NCI-H2081 (cell line): ENCODE results near the gene MYO18B.

ENCODE experiments used
- DNase-seq, 2 experiments: peaks; one replicate each; lab custom pipeline; 2025; lab: John Stamatoyannopoulos, UW

The MYO18B gene

DNA sequence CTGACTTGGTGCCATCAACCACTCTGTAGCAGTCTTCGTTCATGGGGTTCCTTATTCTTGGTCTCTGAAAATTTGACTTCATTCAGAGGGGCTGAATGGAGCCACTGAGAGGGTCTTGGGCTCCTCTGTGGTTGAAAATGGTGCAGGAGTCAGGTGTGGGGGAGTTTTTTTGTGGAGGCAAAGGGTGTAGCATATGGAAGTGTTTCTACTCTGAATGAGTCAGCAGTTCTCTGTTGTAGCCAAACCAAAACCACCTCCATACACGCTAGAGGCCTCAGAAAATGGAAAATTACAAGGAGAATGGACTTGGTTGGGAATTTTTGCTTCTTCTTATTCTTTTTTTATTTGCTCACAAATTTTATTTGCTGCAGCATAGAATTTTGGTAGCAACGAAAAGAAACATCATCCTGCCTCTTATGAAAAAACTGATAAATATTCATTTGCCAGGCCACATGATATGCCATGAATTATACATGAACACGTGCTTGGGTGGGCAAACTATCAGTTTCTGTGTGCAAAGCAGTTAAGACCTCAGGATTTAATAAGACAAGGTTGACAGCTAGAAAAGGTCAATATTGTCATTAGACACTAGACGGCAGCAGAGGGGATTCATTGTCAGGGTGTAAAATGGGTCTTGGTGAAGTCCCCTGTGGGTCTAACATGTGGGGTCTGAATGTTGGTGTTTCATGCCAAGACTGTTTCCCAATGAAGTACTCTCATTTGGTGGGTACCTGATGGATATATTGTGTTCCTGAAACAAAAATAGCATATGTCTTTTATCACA, 111.7 kb downstream of the MYO18B start:
- DNase-seq: peak; percentile 31 to 59

DNA sequence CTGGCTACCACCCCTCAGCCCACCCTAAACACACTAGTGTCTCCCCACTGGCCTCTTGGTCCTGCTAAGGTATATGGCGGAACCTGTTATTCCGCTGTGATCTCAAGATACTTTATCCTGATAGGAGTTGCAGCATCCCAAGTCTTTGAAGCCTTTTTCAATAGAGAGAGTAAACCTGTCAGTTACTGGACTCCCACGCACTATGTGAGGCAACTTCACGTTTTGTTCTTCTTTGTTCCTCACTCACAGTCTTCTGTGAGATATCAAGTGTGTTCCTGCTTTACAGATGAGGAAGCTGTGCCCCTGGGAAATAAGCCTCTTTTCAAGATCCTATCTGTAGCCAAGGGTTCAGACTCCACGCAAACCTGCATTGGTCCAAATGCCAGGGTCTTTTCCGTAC, 127.8 kb downstream of the MYO18B start:
- DNase-seq: no peak

DNA sequence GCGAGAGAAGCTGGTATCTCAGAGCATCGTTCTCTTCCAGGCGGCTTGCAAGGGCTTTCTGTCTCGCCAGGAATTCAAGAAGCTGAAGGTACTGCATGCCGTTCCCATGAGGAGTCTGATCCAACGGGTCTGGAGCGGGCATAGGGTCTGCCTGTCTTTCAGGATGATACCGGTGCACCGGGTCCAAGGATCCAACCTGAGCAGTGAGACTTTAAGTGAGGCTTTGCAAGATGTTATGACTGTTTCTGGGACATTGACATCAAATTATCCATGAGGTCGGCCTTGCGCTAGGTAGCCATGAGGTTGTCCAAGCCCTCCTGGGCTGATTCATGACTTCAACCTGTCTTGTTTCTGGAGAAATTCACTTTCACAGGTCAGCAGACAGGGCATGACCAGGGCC, 132.3 kb downstream of the MYO18B start:
- no peak for DNase-seq

DNA sequence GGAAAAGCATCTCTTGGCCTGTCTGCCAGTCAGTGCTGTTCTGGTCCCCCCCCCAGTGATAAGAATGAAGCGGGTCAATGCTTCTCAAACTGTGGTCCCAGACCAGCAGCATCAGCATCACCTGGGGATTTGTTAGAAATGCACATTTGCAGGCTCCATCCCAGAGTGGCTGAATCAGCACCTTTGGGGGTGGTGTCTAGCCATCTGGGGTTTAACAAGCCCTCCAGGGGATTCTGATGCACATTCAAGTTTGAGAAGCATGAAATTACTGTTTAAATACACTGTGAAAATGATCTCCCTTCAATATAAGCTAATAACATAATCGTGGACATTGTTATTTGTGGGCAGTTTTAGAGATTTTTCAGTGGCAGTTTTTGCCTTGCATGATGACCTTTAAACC, 133.5 kb downstream of the MYO18B start:
- DNase-seq: peak in 1 of 2 experiments; percentile 11

DNA sequence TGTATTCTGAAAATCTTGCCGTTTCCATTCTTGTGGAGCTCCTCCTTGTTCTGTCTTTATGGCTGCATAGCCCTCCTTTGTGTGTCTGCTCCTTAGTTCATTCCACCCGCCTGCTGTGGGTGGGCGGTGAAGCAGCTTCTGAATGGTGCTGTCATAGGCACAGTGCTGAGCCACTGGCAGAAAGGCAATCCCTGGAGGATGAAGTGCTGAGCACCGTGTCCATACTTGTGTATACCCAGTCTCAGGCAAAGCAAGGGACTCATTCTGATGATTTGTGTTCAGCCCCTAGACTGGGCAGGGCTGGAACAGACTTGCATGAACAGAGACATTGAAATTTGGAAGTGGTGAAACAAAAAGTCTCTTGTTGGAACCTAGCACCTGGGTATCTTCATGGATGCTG, 134.9 kb downstream of the MYO18B start:
- no peak for DNase-seq

DNA sequence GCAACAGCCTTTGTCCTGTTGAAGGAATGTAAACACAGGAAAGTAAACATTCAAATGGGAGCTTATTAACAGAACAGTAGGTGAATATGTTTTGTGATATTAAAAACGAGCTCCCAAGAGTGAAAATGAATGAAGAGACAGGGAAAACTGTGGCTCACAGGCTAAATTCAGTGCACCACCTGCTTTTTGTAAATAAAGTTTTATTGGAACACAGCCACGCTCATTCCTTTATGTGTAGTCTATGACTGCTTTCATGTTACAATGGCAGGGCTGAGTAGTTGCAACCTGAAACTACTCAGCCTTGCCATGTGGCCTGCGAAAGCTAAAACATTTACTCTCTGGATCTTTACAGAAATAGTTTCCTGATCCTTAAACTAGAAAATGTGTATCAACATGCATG, 136.9 kb downstream of the MYO18B start:
- peak; percentile 32 to 82 for DNase-seq

DNA sequence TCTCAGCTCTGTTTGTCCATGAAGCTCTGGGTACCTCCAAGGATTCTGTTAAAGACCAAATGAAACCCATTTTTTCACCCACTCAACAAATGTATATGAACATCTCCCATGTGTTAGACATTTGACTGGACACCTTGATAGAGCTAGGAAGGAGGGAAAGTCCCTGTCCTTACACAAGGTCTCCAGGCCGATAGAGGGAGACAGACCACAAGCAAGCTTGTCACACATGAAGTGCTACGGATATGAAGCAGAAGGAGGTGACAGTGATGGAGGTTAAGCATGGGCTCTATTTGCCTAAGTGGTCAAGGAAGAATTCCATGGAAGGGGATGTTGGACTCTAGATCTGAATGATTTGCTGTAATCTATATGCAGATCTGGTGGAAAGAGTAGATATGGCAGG, 138.5 kb downstream of the MYO18B start:
- DNase-seq: no peak

DNA sequence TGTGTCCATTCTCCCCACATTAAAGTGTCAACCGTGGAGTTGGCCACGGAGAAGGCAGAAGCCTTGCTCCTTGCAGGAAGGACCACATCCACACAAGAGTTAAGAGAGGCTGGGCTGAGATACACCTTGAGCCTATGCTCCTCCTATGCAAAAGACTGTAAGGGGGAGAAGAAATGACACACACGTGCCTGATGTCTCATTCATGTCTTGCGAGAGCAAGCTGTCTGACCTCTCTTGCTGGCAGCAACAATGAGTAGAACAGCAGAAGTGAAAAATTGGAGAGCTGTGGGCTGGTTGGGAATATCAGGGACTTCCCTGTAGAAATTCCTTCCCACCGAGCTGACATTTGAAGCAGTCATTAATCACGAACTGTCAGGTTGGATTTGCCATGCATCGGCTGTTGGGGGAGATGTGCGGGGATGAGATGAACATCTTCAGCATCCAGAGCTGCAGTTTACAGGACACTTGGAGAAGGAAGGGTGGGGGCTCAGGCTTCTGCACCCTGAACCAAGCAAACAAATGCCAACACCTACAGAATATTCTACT, 139.3 kb downstream of the MYO18B start:
- DNase-seq: no peak

DNA sequence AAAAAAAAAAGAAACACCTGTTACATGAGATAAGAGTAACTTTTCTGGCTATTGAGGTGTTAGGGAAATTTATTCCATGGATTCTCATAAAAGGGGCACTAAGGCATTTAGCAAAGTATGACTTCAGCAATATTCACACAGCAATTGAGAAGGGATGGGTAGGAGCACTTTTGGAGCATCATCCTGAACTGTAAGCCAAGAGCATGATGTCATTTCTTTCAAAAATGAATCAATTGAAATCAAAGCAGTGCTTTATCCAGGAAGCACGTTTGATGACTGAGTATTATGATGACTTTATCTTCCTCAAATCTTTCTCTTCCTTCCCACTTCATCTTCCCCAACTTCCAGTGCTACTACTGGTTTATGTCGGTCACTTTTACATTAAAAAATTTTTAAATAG, 140.4 kb downstream of the MYO18B start:
- no peak for DNase-seq

DNA sequence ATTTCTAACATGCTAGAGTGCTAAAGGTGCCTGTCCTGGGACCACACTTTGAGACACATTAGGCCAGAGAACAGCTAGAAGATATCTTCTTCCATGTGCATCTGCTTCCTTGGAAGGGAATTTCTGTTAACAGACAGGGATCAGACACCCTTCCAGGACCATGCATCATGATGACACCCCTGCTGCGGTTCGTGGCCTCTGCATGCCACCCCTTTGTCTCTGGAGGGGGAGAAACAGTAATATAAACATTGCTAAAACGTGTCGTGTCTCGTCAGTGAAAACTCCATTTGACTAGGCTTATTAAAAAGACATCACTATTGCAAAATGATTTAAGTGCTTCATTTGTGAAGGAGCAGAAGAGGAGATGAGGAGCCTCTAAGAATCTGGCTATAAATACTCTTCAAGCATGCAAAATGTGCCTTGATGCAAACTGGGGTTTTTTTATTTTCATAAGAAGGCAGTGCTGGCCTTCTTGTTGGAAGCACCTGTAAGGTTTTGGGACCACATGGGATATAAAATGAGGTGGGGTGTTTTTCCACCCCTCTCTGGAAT, 141.6 kb downstream of the MYO18B start:
- no peak for DNase-seq

DNA sequence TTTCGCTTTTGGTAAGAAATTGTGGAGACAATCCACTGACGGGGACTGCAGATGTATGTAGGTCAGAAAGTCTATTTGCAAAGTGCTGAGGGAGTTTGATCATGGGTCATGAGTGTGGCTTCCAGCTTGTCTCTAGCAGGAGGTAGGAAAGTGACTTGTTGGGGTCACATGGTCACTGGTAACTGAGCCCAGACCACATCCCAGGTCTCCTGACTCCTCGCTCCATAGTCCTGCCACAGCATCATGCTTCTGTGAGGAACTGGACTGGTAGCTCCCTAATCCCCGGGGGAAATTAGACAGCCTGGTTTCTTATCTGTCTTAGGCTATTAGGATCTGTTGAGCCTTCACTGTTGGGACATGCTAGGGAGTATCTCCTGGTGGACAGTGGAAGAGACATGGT, 142.1 kb downstream of the MYO18B start:
- DNase-seq: no peak

DNA sequence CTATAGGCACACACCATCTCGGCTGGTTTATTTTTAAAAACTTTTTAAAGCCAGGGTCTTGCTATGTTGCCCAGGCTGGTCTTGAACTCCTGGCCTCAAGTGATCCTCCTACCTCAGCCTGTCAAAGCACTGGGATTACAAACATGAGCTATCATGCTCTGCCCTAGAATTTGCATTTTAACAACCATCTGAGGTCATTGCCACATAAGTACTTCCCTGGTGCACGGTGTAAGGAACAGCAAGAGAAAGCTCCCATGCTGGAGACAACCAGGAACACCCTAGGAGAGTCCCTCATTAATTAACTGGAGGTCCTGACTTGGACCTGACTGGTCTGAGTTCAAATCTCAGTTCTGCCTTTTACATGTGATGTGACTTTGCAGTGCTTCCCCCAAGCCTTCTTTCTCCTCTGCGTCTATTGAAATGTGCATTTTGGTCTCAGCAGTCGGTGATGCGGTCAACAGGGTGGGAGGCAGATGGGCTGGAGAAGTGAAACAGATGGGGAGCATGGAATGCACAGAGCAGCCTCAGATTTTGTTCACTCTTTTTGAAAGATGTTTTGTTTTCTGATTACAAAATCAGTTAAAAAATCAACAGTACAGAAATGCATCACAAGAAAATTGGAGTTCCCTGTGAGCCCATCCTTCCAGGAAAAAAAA, 146.5 kb downstream of the MYO18B start:
- DNase-seq: no peak

DNA sequence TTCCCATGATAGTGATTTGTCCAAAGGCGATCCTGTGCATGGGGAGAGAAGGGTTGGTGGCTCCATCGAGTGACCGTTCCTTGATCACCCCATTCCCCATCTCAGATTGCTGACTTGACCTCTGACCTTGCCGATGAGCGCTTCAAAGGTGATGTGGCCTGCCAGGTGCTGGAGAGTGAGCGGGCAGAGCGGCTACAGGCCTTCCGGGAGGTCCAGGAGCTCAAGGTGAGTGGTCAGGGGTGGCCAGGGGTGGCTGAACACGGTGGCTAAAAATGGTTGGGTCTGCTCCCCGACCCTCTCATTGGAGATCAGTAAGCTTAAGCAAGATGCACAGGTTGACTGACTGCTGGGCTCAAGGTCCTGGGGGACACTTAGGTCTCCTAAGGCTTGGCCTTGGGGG, 148.7 kb downstream of the MYO18B start:
- no peak for DNase-seq

DNA sequence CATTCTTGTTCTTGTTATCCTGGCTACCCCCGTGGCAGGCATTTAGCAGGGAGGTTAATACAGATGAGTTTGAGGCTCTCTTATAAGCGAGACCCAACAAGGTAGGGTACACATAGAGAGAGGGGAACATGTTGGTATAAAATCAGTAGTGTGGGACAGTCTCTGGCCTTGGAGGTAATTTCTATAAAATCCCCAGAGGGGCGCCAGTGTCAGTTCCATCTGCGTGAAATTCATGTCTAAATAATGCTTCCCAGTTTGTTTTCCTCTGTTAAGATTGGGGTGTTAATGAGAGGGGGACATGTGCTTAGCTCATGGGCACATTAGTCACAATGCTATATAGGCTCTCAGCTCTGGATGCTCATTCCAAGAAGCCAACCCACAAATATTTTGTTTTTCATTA, 150.7 kb downstream of the MYO18B start:
- DNase-seq: peak in 1 of 2 experiments; percentile 19

DNA sequence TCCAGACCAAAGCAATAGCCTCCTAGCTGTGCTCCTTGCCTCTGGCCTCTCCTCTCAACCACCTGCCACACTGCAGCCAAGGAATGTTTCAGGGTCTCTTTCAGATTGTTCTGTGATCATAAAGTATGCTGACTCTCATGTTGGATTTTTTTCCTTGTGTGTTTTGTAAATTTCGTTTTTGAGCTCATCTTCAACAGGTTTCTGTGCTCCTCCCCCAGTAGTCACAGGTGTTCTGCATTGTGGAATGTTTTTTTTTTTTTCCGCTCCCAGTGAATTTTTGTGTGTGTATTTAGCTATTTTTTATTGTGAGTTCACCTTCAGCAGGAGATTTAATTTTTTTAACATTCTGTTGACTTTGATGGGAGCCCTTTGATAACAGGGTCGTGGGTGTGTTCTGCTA, 153.7 kb downstream of the MYO18B start:
- no peak for DNase-seq

DNA sequence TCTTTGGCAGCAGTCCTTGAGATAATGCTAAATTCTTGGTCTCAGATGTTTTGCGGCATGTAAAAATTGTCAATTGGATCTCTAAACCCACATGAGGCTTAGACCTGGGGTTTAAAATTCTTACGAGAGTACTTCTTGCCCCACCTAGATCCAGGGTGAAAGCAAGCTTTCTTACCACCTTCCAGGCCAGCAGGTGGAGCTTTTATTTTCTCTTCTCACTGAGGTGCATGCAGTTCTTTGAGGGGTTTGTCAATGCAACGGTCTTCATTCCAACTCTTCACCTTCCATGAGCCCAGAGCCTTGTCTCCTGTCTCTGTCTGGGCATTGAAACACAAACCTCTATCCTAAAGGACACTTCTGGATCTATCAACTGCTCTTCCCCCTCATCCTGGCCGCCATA, 154.1 kb downstream of the MYO18B start:
- no peak for DNase-seq

DNA sequence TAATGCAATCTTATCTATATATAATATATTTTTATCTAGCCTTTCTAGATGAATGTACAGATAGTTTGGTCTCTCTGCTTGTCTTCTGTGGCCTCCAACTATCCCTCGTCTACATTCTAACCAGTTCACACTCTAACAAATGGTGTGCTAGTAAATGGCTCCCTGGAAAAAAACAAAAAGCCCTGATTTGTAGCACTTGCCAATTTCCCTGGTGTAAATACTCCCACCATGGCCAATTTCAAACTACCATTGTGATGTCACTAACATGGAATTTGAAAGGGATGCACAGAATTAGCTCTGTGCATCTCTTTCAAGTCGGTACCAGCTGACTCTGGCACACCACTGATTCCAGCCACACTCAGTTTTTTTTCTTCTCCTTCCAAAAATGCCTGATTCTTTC, 154.6 kb downstream of the MYO18B start:
- DNase-seq: no peak

DNA sequence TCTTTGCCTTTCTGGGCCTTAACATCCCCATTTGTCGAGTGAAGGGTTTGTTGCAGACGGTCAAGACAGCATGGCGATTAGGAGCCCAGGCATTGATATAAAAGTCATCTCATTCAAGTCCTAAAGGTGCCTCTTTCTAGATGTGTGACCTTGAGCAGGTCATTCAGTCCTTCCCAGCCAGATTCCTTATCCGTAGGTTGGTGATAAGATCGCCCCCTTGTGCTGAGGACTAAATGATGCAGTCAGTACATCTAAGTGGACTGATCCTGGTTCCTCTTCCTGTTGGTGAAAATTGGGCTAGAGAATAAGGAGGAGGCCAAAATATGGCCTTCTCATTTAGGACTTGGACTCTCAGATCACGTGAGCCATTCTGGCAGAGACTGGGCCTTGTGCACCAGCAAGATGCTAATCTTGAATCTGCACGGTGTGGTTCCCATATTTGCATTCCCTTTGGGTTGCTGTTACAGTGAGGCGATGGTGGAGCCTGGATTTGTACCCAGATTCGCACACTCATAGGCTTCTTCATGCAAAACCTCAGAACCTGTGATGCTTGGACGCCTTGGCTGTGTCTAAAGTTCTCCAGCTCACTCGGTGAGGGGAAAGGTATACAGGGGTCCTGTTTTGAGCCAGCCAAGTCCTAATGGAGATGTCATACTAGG, 156.8 kb downstream of the MYO18B start:
- DNase-seq: no peak

DNA sequence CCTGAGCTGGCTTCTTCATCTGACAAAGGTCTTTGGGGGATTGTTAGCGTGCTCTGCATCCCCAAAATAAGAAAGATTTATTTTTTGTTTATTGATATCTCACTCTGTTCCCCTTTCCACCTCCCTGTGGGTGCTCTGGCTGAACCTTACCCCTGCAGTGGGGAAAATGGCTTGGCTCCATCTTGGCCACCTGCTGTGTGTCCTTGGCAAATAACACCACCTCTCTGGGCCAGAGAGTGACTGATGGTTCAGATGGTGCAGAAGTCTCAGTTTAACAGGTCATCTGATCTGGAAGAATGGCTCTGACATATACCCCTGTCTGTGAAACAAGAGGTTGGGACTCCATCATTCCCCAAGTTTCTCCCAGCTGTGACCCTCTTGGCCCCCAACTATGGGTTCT, 157.6 kb downstream of the MYO18B start:
- no peak for DNase-seq

DNA sequence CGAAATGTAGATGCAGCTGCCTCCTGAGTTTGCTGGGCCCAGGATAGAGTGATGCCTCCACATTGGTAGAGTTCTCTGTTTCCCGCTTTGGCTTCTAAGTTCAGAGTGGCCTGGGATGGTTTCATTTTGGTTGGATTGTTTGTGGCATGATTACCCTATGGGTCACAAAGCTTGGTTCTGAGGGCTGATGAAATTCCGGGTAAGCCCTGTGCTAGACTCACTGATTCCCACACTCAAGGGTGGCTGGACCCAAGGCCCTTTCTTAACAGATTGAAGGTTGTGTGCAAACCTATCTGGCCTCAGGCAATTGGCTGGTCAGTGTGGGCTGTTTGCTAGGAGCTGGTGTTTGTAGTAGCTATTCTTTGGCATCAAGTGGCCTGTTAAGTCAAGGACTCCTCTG, 158.4 kb downstream of the MYO18B start:
- DNase-seq: no peak

DNA sequence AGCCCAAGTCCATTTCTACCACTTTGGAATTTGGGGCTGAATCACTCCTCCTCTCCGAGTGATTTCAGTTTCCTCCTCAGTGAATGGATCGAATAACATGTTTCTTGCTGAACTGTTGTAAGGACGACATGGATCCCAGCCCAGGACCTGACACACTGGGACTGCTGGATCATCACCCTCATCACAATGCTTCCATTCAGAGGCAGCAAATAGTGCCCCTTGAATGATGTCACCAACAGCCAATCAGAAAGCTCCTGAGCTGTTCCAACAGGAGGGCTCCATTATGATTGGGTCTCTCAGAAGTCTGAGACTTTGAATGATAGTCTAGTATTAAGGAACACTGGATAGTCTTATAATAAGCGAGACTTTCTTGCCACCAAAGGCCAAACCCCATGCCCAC, 158.9 kb downstream of the MYO18B start:
- no peak for DNase-seq

DNA sequence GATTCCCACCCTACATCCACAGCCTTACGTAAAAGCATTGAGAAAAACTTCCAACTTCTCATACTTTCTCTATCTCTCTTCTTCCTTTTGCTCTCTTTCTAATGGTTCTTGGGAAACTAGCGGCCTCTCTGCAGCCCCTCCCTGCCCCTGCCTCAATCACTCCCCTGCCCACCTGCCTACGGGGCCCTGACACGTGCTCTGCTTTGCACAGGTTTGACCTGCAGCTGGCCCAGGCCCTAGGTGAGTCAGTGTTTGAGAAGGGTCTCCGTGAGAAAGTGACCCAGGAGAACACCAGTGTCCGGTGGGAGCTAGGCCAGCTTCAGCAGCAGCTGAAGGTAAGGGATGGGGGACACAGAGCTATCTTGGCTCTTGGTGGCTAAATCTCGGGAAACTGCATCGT, 160.4 kb downstream of the MYO18B start:
- no peak for DNase-seq

DNA sequence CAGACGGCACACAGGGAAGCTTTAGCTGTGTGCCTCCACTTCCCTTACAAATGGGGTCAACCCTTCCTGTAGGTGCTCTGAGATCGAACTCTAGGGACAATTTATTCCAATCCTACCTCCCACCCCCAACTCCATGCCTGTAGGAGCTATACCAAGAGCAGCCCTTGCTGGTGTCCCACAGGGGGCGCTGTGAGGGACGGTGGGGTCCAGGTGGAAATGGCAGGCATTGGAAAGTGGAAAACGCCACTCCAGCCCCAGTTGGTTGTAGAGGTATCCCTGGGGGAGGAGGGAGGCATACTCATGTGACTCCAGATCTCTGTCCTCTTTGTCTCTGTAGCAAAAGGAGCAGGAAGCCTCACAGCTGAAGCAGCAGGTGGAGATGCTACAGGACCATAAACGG, 161.3 kb downstream of the MYO18B start:
- DNase-seq: no peak
